HG02759 (cell line): ENCODE results near the gene PFN4.
"Not testable (repeated sequence)": the region's sequence is repeated elsewhere in the genome, so short reads cannot be mapped to it uniquely, and the experiment has no call there.

Experiments used
- ATAC-seq: cut with Tn5 transposase; IDR thresholded peaks from one replicate; pipeline ENCODE4 v1.9.1; 2021; ENCODE audit warnings: mild to moderate bottlenecking, moderate library complexity; ENCODE audit not compliant: unreplicated experiment

PFN4 gene

DNA sequence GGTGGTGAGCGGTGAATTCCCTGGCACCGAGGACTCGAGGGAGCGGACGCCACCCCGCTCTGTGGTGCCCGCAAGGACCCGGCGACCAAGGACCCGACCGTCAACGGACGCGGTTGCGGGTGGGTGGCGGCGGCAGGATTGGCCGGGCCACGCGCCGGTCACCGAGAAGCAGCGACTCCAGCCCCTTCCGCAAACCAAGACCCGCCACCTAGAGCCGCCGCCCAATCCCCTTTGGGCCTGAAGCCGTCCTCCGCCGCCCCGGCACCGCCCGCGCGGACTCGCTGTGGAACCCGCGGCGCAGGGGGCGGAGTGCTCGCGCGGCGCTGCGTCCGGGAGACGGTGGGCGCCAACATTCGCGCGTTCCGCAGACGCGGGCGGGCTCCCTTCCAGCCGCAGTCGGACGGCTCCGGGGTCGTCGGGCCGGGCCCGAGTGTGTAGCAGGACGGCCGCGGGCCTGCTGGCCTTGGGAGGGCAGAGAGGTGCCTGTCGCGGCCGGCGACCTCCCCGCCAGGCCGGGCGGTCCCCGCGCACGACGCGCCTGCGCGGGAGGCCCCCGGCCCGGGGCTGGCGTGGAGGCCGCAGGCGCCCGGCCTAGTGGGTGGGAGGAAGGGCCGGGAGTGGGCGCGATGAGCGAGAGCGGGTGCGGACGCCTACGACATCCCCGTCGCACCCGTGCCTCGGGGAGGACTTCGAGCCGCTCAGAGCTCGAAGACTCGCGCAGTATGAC, at the start of gene PFN4, which contains the start of gene FAM228B:
Gene PFN4, minus strand, starts transcription at position 140 of the 727 bp plus-strand sequence. CDS start 799 bp downstream, outside the sequence.
Gene FAM228B, plus strand, starts transcription at position 275 of the 727 bp plus-strand sequence. CDS start 893 bp downstream, outside the sequence.
- ATAC-seq = peak; percentile 94

- no peak for ATAC-seq
Measured at GRCh38 chr2:24169023-24169422, 45.9 kb upstream of the PFN4 start.

GRCh38 chr2:24164416-24164973, 41.4 kb upstream of the PFN4 start:
- ATAC-seq = peak; percentile 63

- no peak for ATAC-seq
Measured at GRCh38 chr2:24163601-24164000, 40.5 kb upstream of the PFN4 start.

DNA sequence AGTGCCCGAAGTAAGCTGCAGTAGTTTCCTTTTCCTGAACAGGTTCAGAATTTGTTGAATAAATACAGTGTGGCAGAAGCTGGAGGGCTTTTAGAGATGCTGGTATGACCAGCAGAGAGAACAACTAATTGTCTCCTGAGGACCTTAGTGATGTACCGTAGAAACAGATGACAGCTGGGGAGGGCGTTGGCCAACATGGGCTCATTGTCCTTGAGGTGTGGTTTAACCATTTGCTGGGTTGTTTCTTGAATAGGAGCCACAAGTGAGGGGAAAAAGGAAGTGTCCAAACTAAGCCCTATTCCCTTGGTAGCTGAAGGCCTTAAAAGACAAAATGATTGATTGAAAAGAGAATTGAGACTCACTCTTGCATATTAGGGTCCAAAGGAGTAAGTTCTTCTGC, 40.1 kb upstream of the PFN4 start:
- no peak for ATAC-seq

DNA sequence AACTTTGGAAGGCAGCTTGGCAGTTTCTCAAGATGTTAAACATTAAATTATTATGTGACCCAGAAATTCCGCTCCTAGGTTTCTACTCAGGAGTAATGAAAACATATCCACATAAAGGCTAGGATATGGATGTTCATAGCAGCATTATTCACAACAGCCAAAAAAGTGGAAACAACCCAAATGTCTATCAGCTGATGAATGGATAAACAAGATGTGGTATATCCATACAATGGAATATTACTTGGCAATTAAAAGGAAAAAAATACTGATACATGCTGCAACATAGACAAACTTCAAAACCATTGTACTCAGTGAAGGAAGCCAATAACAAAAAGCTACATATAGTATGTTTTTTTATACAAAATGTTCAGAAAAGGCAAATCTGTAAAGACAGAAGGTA, 39.4 kb upstream of the PFN4 start:
- no peak for ATAC-seq

- no peak for ATAC-seq
Measured at GRCh38 chr2:24160761-24161160, 37.6 kb upstream of the PFN4 start.

DNA sequence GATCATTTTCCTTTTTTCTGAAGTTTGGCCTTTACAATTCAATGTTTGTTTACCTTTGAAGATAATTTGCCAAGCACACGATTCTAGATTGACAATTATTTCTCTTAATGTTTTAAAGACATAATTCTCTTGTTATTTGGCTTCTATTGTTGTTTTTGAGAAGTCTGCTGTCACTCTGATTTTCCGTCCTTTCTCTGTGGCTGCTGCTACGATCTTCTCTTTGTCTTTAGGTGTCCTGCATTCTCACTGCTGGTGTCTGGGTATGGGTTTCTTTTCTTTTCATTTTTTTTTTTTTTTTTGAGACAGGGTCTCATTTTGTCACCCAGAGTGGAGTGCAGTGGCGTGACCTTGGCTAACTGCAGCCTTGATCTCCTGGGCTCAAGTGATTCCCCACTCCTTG, 36.6 kb upstream of the PFN4 start:
- ATAC-seq = no peak

DNA sequence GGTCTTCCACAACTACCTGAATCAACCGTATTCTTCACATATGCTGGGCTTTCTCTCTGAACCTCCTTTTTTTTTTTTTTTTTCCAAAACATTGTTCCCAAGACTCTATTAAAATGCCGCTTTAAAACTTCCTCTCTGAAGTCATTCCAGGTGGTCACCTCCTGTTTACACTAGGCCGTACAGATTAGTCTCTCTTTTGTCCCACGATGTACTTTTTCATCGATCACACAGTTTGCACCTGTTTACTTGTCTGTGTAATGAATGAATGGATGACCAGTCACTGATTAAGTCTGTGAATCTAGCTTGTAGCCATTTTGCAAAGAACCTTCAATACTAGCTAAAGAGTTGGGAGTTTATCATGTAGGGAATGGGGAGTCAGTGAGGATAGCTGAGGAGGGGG, 35.0 kb upstream of the PFN4 start:
- ATAC-seq = no peak

DNA sequence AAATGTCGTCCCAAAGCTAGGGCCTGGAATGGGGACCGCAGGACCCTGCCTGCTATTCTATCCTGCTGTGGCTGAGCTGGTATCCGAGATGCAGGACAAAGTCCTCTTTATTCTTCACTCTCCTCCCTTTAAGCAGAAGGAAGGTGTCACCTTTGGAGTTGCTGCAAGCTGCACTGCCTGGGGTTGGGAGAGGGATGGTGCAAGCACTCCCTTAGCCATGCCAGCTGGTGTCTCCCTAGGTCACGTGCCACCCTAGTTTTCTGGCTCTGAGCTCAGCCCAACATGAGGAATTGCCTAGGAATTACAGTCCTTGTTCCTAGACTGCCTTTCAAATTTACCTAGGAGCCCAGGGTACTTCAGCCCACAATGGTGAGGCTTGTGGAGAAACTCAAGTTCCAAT, 30.3 kb upstream of the PFN4 start:
- ATAC-seq = no peak

- ATAC-seq = no peak
Measured at GRCh38 chr2:24152413-24153197, 29.5 kb upstream of the PFN4 start.

DNA sequence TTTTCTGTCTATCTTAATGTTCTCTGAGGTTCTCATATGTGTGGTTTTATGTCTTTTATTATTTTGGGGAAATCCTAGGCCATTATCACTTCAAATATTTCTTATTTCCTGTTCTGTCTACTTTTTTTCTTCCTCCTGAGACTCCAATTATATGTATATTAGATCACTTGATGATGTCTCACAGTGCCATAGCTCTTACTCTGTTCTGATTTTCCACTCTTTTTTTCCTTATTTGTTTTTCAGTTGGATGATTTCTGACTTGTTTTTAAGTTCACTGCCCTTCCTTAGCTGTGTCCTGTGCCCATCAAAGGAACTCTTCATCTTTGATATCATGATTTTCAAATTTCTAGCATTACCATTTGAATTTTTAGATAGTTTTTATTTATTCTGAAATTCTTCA, 24.2 kb upstream of the PFN4 start:
- no peak for ATAC-seq

- ATAC-seq = not testable (repeated sequence)
Measured at GRCh38 chr2:24140305-24140704, 17.2 kb upstream of the PFN4 start.

- no peak for ATAC-seq
Measured at GRCh38 chr2:24132543-24132942, 9.4 kb upstream of the PFN4 start.

- no peak for ATAC-seq
Measured at GRCh38 chr2:24125956-24126355, 2.8 kb upstream of the PFN4 start.

GRCh38 chr2:24123922-24124580, 917 bp upstream of the PFN4 start:
- ATAC-seq = peak; percentile 7

DNA sequence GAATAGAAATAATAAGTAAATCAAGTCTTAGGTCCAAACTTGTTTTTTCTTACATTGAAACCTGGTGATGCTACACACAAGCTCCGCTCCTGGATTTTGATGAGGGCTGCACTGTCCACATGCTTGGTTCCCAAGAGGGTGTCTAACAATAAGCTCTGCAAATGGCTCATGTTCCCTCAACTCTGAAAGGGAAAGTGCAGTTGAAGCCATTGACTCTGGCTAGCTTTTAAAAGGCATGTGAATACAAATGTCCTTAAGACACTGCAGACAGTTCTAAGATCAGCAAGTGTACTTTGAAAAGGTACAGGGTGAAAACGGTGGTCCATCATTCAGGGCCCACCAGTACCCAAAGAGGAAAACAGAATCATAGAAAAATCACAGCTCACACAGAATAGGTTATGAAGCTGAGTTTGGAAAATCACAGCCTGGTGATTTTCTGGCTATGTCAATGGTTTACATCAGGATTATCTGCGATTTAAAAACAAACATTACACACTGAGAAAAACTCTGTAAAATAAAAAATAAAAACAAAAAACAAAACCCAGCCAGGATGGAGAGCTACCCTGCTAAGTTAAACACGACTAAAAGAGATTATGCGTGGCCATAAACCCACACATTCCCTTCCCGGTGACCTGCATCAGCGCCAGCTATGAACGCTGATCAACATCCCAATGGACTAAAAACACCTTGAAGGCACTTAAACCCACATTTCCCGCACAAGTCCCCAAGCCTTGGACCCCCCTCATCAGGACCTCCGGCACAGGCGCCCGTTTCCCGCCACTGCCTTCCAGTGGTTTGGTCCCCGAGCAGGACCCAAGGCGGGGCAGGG, 554 bp downstream of the PFN4 start:
- ATAC-seq = no peak

- no peak for ATAC-seq
Measured at GRCh38 chr2:24121469-24121868, 1.7 kb downstream of the PFN4 start.

DNA sequence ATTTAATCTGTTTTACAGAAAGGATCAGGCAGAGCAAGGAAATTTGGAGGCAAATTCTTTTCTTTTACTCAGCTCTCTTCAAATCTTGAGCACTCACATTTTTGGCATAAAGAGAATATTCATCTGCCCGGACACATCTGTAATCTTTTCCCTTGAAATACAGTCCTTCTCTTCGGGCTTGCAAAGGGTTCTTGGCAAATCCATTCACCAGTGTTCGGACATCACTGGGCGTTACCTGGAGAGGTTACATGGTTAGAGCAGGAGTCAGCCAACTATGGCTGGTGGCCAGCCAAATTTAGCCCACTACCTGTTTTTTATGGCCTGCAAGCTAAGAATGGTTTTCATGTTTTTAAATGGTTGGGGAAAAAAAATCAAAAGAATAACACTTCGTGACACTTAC, 2.1 kb downstream of the PFN4 start:
- ATAC-seq = no peak

DNA sequence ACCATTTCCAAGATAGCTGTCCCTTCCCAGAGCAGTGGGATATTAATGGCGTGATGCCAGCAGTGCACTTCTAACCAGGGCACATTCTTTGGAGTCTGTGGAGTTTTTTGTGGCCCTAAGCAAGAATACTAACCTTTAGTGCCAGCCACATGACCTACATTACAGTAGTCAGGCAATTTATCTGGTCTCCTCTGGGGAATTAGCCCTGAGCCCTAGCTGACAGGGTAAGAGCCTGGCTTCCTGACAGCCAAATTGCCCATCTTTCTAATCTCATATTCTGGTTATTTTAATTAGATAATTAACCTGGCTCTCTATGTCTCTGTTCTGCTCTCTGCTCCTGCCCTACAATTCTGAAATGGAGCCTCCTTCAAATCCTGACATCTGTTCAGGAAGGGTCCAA, 5.2 kb downstream of the PFN4 start:
- no peak for ATAC-seq
